Calu3 (cell line): ENCODE measurements around the gene JARID2. TPM values are rescaled to one million over a fixed set of nuclear protein-coding genes. Genes with fewer than 3 reads are reported as not detected.

Experiments
- BruUV-seq: library from RNA; stranded (reverse); fragments of 400-500 nt; replicated peaks from 2 replicates; lab custom pipeline; 2021; lab: Mats Ljungman, UMichigan
- CTCF ChIA-PET: fragments of 300-600 bp; sonication (Branson Sonifier 250); formaldehyde crosslinking; loops from one replicate; lab custom pipeline; 2022; ENCODE audit warnings: antibody characterized with exemption; lab: Charles Lee
- DNase-seq: peaks from one replicate; pipeline ENCODE4 v3.0.0; 2022
- H3K27ac Mint-ChIP-seq: one replicate; pipeline ENCODE4 v1.8.0; 2022; ENCODE audit warnings: mixed read lengths; ENCODE audit not compliant: unreplicated experiment
- H3K27me3 Mint-ChIP-seq: one replicate; pipeline ENCODE4 v1.8.0; 2022; ENCODE audit warnings: mixed read lengths; ENCODE audit not compliant: unreplicated experiment
- H3K36me3 Mint-ChIP-seq: one replicate; pipeline ENCODE4 v1.8.0; 2022; ENCODE audit warnings: mild to moderate bottlenecking, moderate library complexity, mixed read lengths; ENCODE audit not compliant: insufficient read depth, unreplicated experiment
- H3K4me1 Mint-ChIP-seq: one replicate; pipeline ENCODE4 v1.8.0; 2022; ENCODE audit warnings: mild to moderate bottlenecking, low read depth, mixed read lengths; ENCODE audit not compliant: unreplicated experiment
- H3K4me3 Mint-ChIP-seq: one replicate; pipeline ENCODE4 v1.8.0; 2022; ENCODE audit warnings: mild to moderate bottlenecking, low read depth, moderate library complexity, mixed read lengths; ENCODE audit not compliant: unreplicated experiment
- H3K9me3 Mint-ChIP-seq: one replicate; pipeline ENCODE4 v1.8.0; 2022; ENCODE audit warnings: low read depth, mixed read lengths; ENCODE audit not compliant: unreplicated experiment
- intact Hi-C: fragments of 100-400 bp; cut with micrococcal nuclease; formaldehyde crosslinking; loops from one replicate; pipeline ENCODE4 v1.10.0; 2022; ENCODE audit not compliant: unreplicated experiment
- total RNA-seq: library from RNA; stranded (reverse); gene quantifications from 2 replicates; pipeline ENCODE4 v1.2.3, GENCODE V29; 2022
- TF ChIP-seq, protein P1 (sequence below): fragments of 200-600 bp; IDR thresholded peaks from one replicate; pipeline ENCODE4 v1.8.0; 2022; ENCODE audit warnings: antibody characterized with exemption; ENCODE audit not compliant: unreplicated experiment

The JARID2 gene
- total RNA-seq, 1 experiment from 2014 or later: 9.4 TPM

DNA sequence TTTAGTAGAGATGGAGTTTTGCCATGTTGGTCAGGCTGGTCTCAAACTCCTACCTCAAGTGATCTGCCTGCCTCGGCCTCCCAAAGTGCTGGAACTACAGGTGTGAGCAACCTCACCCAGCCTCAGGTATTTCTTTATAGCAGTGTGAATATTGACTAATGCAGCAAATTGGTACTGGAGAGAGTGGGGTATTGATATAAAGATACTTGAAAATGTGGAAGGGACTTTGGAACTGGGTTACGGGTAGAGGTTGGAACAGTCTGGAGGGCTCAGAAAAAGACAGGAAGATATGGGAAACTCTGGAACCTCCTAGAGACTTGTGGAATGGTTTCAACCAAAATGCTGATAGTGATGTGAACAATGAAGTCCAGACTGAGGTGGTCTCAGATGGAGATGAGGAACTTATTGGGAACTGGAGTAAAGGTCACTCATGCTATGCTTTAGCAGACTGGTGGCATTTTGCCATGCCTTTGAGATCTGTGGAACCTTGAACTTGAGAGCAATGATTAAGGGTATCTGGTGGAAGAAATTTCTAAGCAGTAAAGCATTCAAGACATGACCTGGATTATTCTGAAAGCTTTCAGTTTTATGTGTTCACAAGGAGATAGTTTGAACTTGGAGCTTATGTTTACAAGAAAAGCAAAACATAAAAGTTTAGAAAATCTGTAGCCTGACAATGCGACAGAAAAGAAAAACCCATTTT is 289.8 kb downstream of the JARID2 start:
- H3K9me3 Mint-ChIP-seq: no peaks in the 10 kb centered on the region
- BruUV-seq: no TSS peak
- intact Hi-C loops: no loop called here
- no peak overlapping the region for H3K4me3 Mint-ChIP-seq
- H3K36me3 Mint-ChIP-seq: peaks cover 5% of the 10 kb centered on the region
- TF ChIP-seq, protein P1, sequence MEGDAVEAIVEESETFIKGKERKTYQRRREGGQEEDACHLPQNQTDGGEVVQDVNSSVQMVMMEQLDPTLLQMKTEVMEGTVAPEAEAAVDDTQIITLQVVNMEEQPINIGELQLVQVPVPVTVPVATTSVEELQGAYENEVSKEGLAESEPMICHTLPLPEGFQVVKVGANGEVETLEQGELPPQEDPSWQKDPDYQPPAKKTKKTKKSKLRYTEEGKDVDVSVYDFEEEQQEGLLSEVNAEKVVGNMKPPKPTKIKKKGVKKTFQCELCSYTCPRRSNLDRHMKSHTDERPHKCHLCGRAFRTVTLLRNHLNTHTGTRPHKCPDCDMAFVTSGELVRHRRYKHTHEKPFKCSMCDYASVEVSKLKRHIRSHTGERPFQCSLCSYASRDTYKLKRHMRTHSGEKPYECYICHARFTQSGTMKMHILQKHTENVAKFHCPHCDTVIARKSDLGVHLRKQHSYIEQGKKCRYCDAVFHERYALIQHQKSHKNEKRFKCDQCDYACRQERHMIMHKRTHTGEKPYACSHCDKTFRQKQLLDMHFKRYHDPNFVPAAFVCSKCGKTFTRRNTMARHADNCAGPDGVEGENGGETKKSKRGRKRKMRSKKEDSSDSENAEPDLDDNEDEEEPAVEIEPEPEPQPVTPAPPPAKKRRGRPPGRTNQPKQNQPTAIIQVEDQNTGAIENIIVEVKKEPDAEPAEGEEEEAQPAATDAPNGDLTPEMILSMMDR: no peak
- CTCF ChIA-PET: no interaction called here
- H3K27me3 Mint-ChIP-seq: no peaks in the 10 kb centered on the region
- H3K4me1 Mint-ChIP-seq: no peaks in the 10 kb centered on the region
- DNase-seq: no peak
- H3K27ac Mint-ChIP-seq: no peak overlapping the region

DNA sequence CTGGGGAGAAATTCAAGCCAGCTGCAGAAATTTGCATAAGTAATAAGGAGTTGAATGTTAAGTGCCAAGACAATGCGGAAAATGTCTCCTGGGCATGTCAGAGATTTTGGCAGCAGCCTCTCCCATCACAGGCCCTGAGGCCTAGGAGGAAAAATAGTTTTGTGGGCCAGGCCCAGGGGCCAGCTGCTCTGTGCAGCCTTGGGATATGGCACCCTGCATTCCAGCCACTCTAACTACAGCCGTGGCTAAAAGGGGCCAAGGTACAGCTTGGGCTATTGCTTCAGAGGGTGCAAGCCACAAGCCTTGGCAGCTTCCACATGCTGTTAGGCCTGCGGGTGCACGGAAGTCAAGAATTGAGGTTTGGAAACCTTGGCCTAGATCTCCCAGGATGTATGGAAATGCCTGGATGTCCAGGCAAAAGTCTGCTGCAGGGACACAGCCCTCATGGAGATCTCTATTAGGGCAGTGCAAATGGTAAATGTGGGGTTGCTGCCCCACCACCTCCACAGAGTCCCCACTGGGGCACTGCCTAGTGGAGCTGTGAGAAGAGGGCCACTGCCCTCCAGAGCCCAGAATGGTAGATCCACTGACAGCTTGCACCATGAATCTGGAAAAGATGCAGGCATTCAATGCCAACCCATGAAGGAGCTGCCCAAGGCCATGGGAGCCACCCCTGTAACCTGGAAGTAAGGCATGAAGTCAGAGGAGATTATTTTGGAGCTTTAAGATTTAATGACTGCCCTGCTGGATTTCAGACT is 290.5 kb downstream of the JARID2 start:
- TF ChIP-seq, protein P1: no peak
- Mint-ChIP-seq H3K4me1 (no peaks in the 10 kb centered on the region), H3K36me3 (peaks cover 5% of the 10 kb centered on the region), H3K27ac (no peak overlapping the region), H3K4me3 (no peak overlapping the region), H3K9me3 (no peaks in the 10 kb centered on the region), H3K27me3 (no peaks in the 10 kb centered on the region)
- intact Hi-C loops: no loop called here
- CTCF ChIA-PET: no interaction called here
- no TSS peak for BruUV-seq
- no peak for DNase-seq

DNA sequence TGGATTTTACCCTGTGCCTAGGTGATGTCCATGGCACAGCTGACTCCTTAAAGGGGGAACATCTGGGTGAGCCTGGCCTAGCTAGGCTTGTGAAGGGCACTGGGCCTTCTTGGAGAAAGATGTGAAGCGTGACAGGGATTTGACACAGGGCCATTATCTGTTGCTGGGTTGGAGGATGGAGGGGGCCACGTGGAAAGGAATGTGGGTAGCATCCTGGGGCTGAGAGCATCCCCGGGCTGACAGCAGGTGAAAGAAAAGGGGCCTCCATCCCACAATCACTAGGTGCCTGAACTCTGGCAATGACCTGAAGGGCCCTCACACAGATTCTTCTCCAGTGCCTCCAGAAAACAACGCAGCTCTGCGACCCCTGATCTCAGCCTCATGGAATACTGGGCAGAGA is 292.2 kb downstream of the JARID2 start:
- intact Hi-C loops: no loop called here
- TF ChIP-seq, protein P1: no peak
- H3K36me3 Mint-ChIP-seq: peaks cover 5% of the 10 kb centered on the region
- H3K9me3 Mint-ChIP-seq: no peaks in the 10 kb centered on the region
- CTCF ChIA-PET: no interaction called here
- H3K27ac Mint-ChIP-seq: no peak overlapping the region
- H3K4me1 Mint-ChIP-seq: no peaks in the 10 kb centered on the region
- no peaks in the 10 kb centered on the region for H3K27me3 Mint-ChIP-seq
- DNase-seq: no peak
- no TSS peak for BruUV-seq
- no peak overlapping the region for H3K4me3 Mint-ChIP-seq

DNA sequence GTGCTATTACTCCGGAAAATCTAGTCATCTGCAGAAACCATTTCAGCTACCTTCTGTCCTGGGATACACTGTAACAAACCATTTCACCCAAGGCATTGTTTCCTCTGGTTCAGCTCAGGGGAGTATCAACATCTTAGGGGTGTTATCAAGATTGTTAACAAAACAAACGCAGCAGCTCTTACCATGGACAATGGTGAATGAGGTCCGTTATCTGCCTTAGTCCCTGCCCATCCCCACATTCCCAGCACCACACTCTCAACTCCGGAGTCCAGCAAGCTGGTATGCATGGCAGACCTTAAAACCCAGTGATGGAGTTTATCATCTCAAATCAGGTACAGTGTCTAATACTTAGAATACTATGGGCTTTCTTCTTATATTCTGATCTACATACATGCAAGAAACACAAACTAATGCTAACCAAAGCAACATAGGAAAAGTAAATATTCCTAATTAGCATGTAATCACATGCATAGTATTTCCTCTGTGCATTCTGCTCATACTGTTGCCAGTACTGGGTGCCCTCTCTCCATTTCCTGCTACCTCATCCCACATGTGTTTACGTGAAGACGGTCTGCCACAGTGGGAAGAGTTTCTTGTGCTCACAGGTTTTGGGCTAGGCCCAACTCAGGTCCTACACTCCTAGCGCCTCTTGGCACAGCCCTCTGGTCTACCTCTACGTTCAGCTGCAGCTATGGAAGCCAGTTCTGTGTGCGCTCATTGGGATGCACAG is 293.1 kb downstream of the JARID2 start:
- no peak overlapping the region for H3K27ac Mint-ChIP-seq
- H3K36me3 Mint-ChIP-seq: no peaks in the 10 kb centered on the region
- DNase-seq: no peak
- BruUV-seq: no TSS peak
- peaks cover 4% of the 10 kb centered on the region for H3K9me3 Mint-ChIP-seq
- no peaks in the 10 kb centered on the region for H3K27me3 Mint-ChIP-seq
- no peak overlapping the region for H3K4me3 Mint-ChIP-seq
- peaks cover 7% of the 10 kb centered on the region for H3K4me1 Mint-ChIP-seq
- TF ChIP-seq, protein P1: no peak
- CTCF ChIA-PET: no interaction called here
- intact Hi-C loops: no loop called here
